ENCODE data around the gene LYRM9.
"Not testable (repeated sequence)": the region's sequence is repeated elsewhere in the genome, so short reads cannot be mapped to it uniquely, and the experiment has no call there.

- TF ChIP-seq CTCF (IDR thresholded peaks at IDR 0.05; ENCODE audit: insufficient read depth, low read length, poor library complexity, severe bottlenecking); EZH2phosphoT487 (conservative IDR thresholded peaks at IDR 0.05; ENCODE audit: low read length): not testable (repeated sequence)
Measured at GRCh38 chr17:27839571-27840405, 53.4 kb downstream of the LYRM9 start.
